Mucosa of rectum (tissue), 2 donors: ENCODE measurements around the gene WEE2.
"Not testable (repeated sequence)": the region's sequence is repeated elsewhere in the genome, so short reads cannot be mapped to it uniquely, and the experiment has no call there.

Experiments
- H3K27ac ChIP-seq, 2 donors: one replicate each; pipeline ENCODE4 v1.7.0; 2013; ENCODE audit warnings: inconsistent platforms in 2 of 2, low read depth in 2 of 2, low read length in 2 of 2
- H3K27me3 ChIP-seq, 2 donors: one replicate each; pipeline ENCODE4 v1.7.0; 2013; ENCODE audit warnings: low read length in 2 of 2; ENCODE audit not compliant: control insufficient read depth in 2 of 2, insufficient read depth in 2 of 2
- H3K36me3 ChIP-seq, 2 donors: one replicate each; pipeline ENCODE4 v1.7.0; 2013; ENCODE audit warnings: low read length in 2 of 2; ENCODE audit not compliant: control insufficient read depth in 2 of 2, insufficient read depth in 2 of 2
- H3K4me1 ChIP-seq, 2 donors: one replicate each; pipeline ENCODE4 v1.7.0; 2013; ENCODE audit warnings: low read length in 2 of 2, mild to moderate bottlenecking in 1 of 2; ENCODE audit not compliant: control insufficient read depth in 2 of 2, insufficient read depth in 2 of 2
- H3K4me3 ChIP-seq, 2 donors: one replicate each; pipeline ENCODE4 v1.7.0; 2013; ENCODE audit warnings: low read length in 2 of 2
- H3K9ac ChIP-seq, 2 donors: one replicate each; pipeline ENCODE4 v1.7.0; 2013; ENCODE audit warnings: low read length in 2 of 2, low read depth in 1 of 2, mild to moderate bottlenecking in 1 of 2
- H3K9me3 ChIP-seq, 2 donors: one replicate each; pipeline ENCODE4 v1.7.0; 2013; ENCODE audit warnings: low read length in 2 of 2; ENCODE audit not compliant: control insufficient read depth in 2 of 2
- donor health status: healthy.
- donor health status: Normal muscosa, but diverticular disease.

The WEE2 gene

GRCh38 chr7:141763797-141764196 is 55.6 kb downstream of the WEE2 start, which contains the start of gene TAS2R3:
Gene TAS2R3 (plus strand): TSS chr7:141764097. CDS start chr7:141764159, 62 bp downstream.
- H3K27ac ChIP-seq = no peak within 1 kb of the TSS
- no peaks in the 10 kb centered on the region for H3K9me3 ChIP-seq
- H3K4me1 ChIP-seq = no peaks in the 10 kb centered on the region
- H3K9ac ChIP-seq = no peak within 1 kb of the TSS
- H3K27me3 ChIP-seq = no peaks in the 10 kb centered on the region
- no peak within 1 kb of the TSS for H3K4me3 ChIP-seq
- H3K36me3 ChIP-seq = peaks cover 26 to 33% of the 10 kb centered on the region in 2 donors

DNA sequence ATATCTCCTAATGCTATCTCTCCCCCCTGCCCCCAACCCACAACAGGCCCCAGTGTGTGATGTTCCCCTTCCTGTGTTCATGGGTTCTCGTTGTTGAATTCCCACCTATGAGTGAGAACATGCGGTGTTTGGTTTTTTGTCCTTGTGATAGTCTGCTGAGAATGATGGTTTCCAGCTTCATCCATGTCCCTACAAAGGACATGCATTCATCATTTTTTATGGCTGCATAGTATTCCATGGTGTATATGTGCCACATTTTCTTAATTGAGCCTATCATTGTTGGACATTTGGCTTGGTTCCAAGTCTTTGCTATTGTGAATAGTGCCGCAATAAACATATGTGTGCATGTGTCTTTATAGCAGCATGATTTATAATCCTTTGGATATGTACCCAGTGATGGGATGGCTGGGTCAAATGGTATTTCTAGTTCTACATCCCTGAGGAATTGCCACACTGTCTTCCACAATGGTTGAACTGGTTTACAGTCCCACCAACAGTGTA is 62.0 kb downstream of the WEE2 start:
- H3K9ac ChIP-seq, H3K36me3 ChIP-seq, H3K4me1 ChIP-seq, H3K27me3 ChIP-seq, H3K9me3 ChIP-seq, H3K4me3 ChIP-seq, H3K27ac ChIP-seq: not testable (repeated sequence)

GRCh38 chr7:141776374-141776773 is 68.2 kb downstream of the WEE2 start, which contains the start of gene TAS2R4:
Gene TAS2R4 (plus strand): TSS chr7:141776674. CDS start chr7:141778489, 1,815 bp downstream.
- no peaks in the 10 kb centered on the region for H3K9me3 ChIP-seq
- H3K27me3 ChIP-seq = no peaks in the 10 kb centered on the region
- no peak within 1 kb of the TSS for H3K4me3 ChIP-seq
- H3K9ac ChIP-seq = no peak within 1 kb of the TSS
- H3K4me1 ChIP-seq = no peaks in the 10 kb centered on the region
- peaks cover 15 to 19% of the 10 kb centered on the region in 2 donors for H3K36me3 ChIP-seq
- no peak within 1 kb of the TSS for H3K27ac ChIP-seq
